ENCODE results near the gene POLR2H. TPM values are rescaled to one million over a fixed set of nuclear protein-coding genes. Genes with fewer than 3 reads are reported as not detected.

Gene POLR2H
- total RNA-seq (2021; ENCODE audit: unreplicated experiment) (156 TPM), Bru-seq, nascent RNA (percentile 93 among the genes with signal in this experiment), BruChase-seq, experiment 1, labeled RNA remaining after a 2-hour chase (percentile 98 among the genes with signal in this experiment), BruChase-seq, experiment 2, labeled RNA remaining after a 6-hour chase (percentile 97 among the genes with signal in this experiment)
- 183 TPM for polyA plus RNA-seq (2012; ENCODE audit: insufficient read length)
- long read RNA-seq, transcript POLR2H-208 (6 exons, 1,802 nt), result major isoform, 14 of 124 reads
- long read RNA-seq, transcript POLR2H-202 (5 exons, 878 nt), result minor isoform, 9 of 124 reads
- long read RNA-seq, partial matches to known transcripts, result 52 of 124 reads
- long read RNA-seq, other reads (novel, unspliced or antisense), result 44 of 124 reads

DNA sequence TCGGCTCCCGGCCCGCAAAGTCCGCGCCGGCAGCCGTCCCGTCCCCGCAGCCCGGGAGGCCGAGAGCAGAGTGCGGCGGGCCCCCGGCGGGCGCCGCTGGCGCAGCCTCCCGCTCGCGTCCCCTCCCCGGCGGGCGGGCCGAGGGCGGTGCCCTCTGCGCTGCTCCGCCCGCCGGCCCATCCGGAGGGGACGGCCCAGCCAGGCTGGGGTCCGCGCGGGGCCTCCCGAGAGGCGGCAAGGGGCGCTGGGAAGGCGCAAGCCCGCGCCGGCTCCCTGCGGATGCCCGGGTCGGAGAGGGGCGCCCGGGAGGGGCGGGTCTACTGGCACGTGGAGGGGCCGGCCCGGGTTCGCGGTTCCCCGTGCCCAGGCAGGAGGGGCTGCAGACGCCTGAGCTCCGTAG, at the start of gene POLR2H, which contains the start of gene CLCN2:
POLR2H (plus strand) TSS at position 179 of the 400 bp plus-strand sequence. CDS start 1,783 bp downstream, outside the sequence.
CLCN2 (minus strand) TSS at position 74 of the 400 bp plus-strand sequence. CDS start 126 bp downstream, outside the sequence.
- TF ChIP-seq TCF7L2 (IDR thresholded peaks at IDR 0.05; ENCODE audit: low read depth, low read length) (no peak), POLR2AphosphoS5 (IDR thresholded peaks at IDR 0.05; ENCODE audit: low read depth, low read length) (no peak), SIN3A (IDR thresholded peaks at IDR 0.05; ENCODE audit: borderline replicate concordance, insufficient read depth, low read depth, low read length) (no peak; the same call in 1 of the 2 replicates)
- TF ChIP-seq, protein P1, sequence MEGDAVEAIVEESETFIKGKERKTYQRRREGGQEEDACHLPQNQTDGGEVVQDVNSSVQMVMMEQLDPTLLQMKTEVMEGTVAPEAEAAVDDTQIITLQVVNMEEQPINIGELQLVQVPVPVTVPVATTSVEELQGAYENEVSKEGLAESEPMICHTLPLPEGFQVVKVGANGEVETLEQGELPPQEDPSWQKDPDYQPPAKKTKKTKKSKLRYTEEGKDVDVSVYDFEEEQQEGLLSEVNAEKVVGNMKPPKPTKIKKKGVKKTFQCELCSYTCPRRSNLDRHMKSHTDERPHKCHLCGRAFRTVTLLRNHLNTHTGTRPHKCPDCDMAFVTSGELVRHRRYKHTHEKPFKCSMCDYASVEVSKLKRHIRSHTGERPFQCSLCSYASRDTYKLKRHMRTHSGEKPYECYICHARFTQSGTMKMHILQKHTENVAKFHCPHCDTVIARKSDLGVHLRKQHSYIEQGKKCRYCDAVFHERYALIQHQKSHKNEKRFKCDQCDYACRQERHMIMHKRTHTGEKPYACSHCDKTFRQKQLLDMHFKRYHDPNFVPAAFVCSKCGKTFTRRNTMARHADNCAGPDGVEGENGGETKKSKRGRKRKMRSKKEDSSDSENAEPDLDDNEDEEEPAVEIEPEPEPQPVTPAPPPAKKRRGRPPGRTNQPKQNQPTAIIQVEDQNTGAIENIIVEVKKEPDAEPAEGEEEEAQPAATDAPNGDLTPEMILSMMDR (IDR thresholded peaks at IDR 0.05), result no peak
- ChIA-PET POLR2A (no interaction called here), CTCF (interaction anchor here (1.0 to 1.4 kb wide), 3 partner anchors 10 to 16 kb away, joined by 3 to 4 read pairs (median 3); no protein-coding TSS in a partner anchor)
- ATAC-seq, result peak; percentile 68
- intact Hi-C loops (cut with micrococcal nuclease; ENCODE audit: unreplicated experiment), result no loop called here
- Histone ChIP-seq H3K36me3 (ENCODE audit: control insufficient read depth, insufficient read depth, low read length) (peaks cover 5% of the 10 kb centered on the region), H3K4me3 (ENCODE audit: low read depth in 2 of 2, low read length in 2 of 2) (peak within 1 kb of the TSS; percentile 86 to 98), H3K9me3 (ENCODE audit: control insufficient read depth, insufficient read depth, low read depth, low read length) (no peaks in the 10 kb centered on the region), H3K27ac (ENCODE audit: low read length) (peak within 1 kb of the TSS; percentile 91), H3K27me3 (ENCODE audit: control insufficient read depth, insufficient read depth, low read length) (no peaks in the 10 kb centered on the region), H3K4me1 (ENCODE audit: control insufficient read depth, insufficient read depth, low read length) (peaks cover 13% of the 10 kb centered on the region)
- in situ Hi-C loops (cut with HindIII; ENCODE audit: low pct_unique_long_range_greater_than_20kb, low sequenced_read_pairs), result no loop called here
- BruUV-seq (replicated peaks), result no TSS peak
- no peak for DNase-seq (ENCODE audit: low read depth, low spot score)

DNA sequence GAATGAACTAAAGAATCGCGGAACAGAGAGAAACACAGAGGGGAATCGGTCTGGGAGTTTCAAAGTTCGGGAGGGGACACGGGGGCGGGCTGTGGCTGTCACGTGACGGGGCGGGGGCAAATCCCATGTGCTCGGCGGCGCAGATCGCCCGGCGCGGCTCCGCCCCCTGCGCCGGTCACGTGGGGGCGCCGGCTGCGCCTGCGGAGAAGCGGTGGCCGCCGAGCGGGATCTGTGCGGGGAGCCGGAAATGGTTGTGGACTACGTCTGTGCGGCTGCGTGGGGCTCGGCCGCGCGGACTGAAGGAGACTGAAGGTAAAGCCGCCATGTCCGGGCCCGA, 47.2 kb upstream of the POLR2H start, which contains the start of gene EIF4G1:
EIF4G1 (plus strand) TSS at position 244 of the 337 bp plus-strand sequence. CDS start 1,191 bp downstream, outside the sequence.
- Histone ChIP-seq H3K36me3 (ENCODE audit: control insufficient read depth, insufficient read depth, low read length) (peaks cover 9% of the 10 kb centered on the region), H3K9me3 (ENCODE audit: control insufficient read depth, insufficient read depth, low read depth, low read length) (no peaks in the 10 kb centered on the region), H3K27me3 (ENCODE audit: control insufficient read depth, insufficient read depth, low read length) (no peaks in the 10 kb centered on the region), H3K27ac (ENCODE audit: low read length) (peak within 1 kb of the TSS; percentile 94), H3K4me3 (ENCODE audit: low read depth in 2 of 2, low read length in 2 of 2) (peak within 1 kb of the TSS; percentile 91 to 96), H3K4me1 (ENCODE audit: control insufficient read depth, insufficient read depth, low read length) (peaks cover 30% of the 10 kb centered on the region)
- ATAC-seq (peak; percentile 89), DNase-seq (ENCODE audit: low read depth, low spot score) (no peak)
- CTCF ChIA-PET, result no interaction called here
- in situ Hi-C loops (cut with HindIII; ENCODE audit: low pct_unique_long_range_greater_than_20kb, low sequenced_read_pairs), result no loop called here
- TF ChIP-seq, protein P1 (IDR thresholded peaks at IDR 0.05), result no peak
- peak; percentile 96 for TF ChIP-seq POLR2AphosphoS5 (IDR thresholded peaks at IDR 0.05; ENCODE audit: low read depth, low read length)
- POLR2A ChIA-PET, result no interaction called here
- intact Hi-C loops (cut with micrococcal nuclease; ENCODE audit: unreplicated experiment), result no loop called here
- no TSS peak for BruUV-seq (replicated peaks)

DNA sequence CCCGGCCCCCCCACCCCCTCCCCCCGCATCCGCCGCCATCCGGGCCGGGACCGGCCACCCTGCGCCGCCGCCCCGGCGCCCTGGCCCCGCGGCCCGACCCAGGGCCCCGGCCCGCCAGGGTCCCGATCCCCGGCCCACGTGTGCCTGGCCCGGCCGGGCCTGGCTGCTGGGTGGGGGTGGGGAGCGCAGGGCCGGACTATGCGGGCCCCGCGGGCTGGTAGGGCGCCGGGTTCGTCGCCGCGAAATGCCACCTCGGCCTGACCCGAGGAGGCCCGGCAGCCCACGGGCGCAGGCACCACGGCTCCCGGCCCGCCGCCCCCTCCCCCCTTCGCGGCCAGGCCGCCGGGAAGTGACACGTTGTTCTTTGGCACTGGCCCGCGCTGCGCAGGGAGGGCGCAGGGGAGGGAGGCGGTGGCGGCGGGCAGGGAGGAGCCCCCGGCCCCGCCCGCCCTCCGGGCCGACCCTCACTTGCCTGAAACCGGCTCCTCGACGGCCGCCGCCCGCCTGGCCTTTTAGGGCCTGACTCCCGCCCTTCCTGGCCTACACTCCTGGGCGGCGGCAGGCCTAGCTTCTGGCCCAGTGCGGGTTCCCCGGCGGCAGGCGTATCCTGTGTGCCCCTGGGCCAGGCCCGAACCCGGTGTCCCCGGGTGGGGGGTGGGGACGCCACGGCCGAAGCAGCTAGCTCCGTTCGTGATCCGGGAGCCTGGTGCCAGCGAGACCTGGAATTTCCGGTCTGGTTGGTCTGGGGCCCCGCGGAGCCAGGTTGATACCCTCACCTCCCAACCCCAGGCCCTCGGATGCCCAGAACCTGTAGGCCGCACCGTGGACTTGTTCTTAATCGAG, 46.6 kb upstream of the POLR2H start:
- Histone ChIP-seq H3K36me3 (ENCODE audit: control insufficient read depth, insufficient read depth, low read length) (peaks cover 9% of the 10 kb centered on the region), H3K27me3 (ENCODE audit: control insufficient read depth, insufficient read depth, low read length) (no peaks in the 10 kb centered on the region), H3K4me1 (ENCODE audit: control insufficient read depth, insufficient read depth, low read length) (peaks cover 35% of the 10 kb centered on the region), H3K4me3 (ENCODE audit: low read depth in 2 of 2, low read length in 2 of 2) (peak overlapping the region; percentile 91 to 96), H3K9me3 (ENCODE audit: control insufficient read depth, insufficient read depth, low read depth, low read length) (no peaks in the 10 kb centered on the region), H3K27ac (ENCODE audit: low read length) (peak overlapping the region; percentile 94)
- ATAC-seq (peak; percentile 67), DNase-seq (ENCODE audit: low read depth, low spot score) (no peak)
- no TSS peak for BruUV-seq (replicated peaks)
- in situ Hi-C loops (cut with HindIII; ENCODE audit: low pct_unique_long_range_greater_than_20kb, low sequenced_read_pairs) (no loop called here), intact Hi-C loops (cut with micrococcal nuclease; ENCODE audit: unreplicated experiment) (no loop called here)
- POLR2A ChIA-PET, result no interaction called here
- CTCF ChIA-PET, result no interaction called here
- TF ChIP-seq, protein P2, sequence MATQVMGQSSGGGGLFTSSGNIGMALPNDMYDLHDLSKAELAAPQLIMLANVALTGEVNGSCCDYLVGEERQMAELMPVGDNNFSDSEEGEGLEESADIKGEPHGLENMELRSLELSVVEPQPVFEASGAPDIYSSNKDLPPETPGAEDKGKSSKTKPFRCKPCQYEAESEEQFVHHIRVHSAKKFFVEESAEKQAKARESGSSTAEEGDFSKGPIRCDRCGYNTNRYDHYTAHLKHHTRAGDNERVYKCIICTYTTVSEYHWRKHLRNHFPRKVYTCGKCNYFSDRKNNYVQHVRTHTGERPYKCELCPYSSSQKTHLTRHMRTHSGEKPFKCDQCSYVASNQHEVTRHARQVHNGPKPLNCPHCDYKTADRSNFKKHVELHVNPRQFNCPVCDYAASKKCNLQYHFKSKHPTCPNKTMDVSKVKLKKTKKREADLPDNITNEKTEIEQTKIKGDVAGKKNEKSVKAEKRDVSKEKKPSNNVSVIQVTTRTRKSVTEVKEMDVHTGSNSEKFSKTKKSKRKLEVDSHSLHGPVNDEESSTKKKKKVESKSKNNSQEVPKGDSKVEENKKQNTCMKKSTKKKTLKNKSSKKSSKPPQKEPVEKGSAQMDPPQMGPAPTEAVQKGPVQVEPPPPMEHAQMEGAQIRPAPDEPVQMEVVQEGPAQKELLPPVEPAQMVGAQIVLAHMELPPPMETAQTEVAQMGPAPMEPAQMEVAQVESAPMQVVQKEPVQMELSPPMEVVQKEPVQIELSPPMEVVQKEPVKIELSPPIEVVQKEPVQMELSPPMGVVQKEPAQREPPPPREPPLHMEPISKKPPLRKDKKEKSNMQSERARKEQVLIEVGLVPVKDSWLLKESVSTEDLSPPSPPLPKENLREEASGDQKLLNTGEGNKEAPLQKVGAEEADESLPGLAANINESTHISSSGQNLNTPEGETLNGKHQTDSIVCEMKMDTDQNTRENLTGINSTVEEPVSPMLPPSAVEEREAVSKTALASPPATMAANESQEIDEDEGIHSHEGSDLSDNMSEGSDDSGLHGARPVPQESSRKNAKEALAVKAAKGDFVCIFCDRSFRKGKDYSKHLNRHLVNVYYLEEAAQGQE (IDR thresholded peaks at IDR 0.05; ENCODE audit: insufficient read depth in 1 of 2, low read depth in 2 of 2, low read length in 1 of 2), result no peak
- TF ChIP-seq, protein P1 (IDR thresholded peaks at IDR 0.05), result no peak
- TF ChIP-seq SIN3A (IDR thresholded peaks at IDR 0.05; ENCODE audit: borderline replicate concordance, insufficient read depth, low read depth, low read length), result no peak; the same call in 1 of the 2 replicates
- TF ChIP-seq POLR2AphosphoS5 (IDR thresholded peaks at IDR 0.05; ENCODE audit: low read depth, low read length), result no peak; the same call in 1 of the 2 replicates
- no peak for TF ChIP-seq TCF7L2 (IDR thresholded peaks at IDR 0.05; ENCODE audit: low read depth, low read length)

All from Panc1 (cell line).